Cardiac fibroblast (primary cell): Measurements from ENCODE around the gene VGF.

Source experiments
- DNase-seq, 2 donors: peaks; one replicate each; pipeline versions ENCODE4 v3.0.0 to v3.0.0-alpha.2; 2010; ENCODE audit warnings: low read depth in 2 of 2
- H3K4me3 ChIP-seq, 2 donors: replicated peaks in 1 of 2; 1 replicate in 1 of 2; 2 replicates in 1 of 2; pipeline ENCODE4 v1.5.1; 2011; ENCODE audit warnings: low read depth in 2 of 2, low read length in 2 of 2, mild to moderate bottlenecking in 2 of 2, moderate library complexity in 1 of 2
- TF ChIP-seq, protein P1 (sequence below): IDR thresholded peaks from one replicate; pipeline ENCODE4 v1.5.1; 2011; ENCODE audit warnings: low read depth, mild to moderate bottlenecking, low read length, inconsistent platforms

Gene VGF

DNA sequence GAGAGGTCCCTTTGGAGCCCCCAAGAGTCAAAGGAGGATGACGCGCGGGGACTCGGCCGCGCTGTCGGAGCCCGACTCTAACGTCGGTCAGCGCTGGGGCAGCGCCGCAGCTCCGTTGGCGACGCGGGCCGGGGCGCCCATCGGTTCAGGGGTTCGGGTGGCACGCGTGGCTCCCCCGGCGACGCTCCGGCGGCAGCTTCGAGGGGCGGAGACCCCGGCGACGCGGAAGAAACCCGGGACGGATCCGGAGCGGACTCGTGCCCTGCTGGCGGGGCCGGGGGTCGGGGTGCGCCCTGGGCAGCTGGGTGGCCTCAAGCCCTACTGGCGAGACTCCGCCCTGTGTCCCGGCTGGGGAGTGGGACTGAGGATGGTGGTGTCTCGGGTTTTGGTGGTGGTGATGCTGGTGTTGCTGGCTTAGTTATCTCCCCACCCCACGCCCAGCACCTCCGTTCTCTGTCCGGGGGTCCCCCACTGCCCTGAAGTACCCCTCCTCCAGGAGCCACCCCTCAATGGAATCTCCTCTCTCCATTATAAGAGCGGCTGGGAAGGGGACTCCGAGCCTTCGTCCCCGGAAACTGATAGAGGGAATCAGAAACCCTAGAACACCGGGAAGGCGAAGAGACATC lies 14.9 kb upstream of the VGF start, which contains the start of gene NAT16:
TSS of gene NAT16 (minus strand) at position 164 of the 626 bp plus-strand sequence. CDS start 5,486 bp downstream, outside the sequence.
- no peak for DNase-seq
- TF ChIP-seq, protein P1, sequence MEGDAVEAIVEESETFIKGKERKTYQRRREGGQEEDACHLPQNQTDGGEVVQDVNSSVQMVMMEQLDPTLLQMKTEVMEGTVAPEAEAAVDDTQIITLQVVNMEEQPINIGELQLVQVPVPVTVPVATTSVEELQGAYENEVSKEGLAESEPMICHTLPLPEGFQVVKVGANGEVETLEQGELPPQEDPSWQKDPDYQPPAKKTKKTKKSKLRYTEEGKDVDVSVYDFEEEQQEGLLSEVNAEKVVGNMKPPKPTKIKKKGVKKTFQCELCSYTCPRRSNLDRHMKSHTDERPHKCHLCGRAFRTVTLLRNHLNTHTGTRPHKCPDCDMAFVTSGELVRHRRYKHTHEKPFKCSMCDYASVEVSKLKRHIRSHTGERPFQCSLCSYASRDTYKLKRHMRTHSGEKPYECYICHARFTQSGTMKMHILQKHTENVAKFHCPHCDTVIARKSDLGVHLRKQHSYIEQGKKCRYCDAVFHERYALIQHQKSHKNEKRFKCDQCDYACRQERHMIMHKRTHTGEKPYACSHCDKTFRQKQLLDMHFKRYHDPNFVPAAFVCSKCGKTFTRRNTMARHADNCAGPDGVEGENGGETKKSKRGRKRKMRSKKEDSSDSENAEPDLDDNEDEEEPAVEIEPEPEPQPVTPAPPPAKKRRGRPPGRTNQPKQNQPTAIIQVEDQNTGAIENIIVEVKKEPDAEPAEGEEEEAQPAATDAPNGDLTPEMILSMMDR, result no peak
- no peak within 1 kb of the TSS for H3K4me3 ChIP-seq

DNA sequence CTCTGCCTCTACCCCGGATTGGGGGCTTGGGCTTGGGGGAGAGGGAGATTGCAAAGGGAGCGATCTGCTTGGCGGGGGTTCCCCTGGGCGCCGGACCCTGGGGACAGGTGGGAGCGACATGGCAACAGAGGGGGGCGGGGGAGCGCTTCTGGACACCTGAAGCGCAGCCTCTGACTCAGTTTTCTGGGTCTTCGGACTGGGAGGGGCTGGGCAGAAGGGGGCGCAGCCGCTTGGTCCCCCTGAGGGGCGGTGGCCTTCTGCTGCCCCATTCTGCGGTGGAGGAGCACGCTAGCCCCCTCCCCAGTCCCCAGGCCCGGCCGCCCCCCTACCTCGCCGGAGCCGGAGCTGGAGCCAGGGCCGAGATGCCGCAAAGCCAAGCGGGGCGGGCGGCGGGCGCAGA lies 14.3 kb upstream of the VGF start:
- DNase-seq, result no peak
- TF ChIP-seq, protein P1, result no peak
- H3K4me3 ChIP-seq, result no peak overlapping the region

DNA sequence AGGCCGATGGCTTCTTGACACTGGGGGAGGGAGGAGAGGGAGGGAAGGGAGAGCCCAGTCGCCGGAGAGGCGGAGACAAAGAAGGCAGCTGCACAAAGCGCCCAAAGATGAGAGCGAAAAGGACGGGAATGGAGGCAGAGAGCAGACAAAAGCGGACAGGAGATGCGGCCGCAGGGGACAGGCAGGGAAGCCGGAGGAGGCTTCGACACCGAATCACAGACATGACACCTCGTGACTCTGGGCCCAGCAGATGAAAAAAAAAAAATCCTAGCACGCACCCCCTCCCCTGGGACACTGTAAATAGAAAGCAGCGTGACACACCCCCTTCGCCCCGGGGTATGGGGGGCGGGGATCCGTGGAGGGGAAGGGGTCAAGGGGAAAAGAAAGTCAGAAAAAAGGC lies 13.7 kb upstream of the VGF start:
- DNase-seq, result no peak
- no peak overlapping the region for H3K4me3 ChIP-seq

DNA sequence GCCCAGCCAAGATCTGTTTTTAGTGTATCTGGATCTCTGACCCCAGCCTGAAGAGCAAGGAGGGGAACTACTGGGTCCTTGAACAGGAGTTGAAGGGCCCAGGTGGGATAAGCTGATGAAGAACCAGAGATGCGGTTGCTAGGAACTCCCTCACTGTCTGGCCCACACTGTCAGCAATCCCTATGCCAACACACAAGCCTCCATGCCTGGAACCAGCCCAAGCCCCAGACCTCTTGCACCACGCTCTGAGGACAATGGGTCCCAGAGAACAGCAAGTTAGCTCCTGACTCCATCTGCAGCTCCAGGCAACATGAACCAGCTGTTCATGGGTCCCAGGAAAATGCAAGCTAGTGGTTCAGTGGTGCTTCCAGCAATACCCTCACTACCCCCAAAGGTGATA lies 12.3 kb upstream of the VGF start:
- TF ChIP-seq, protein P1, result no peak
- no peak overlapping the region for H3K4me3 ChIP-seq
- peak; percentile 33 to 56 for DNase-seq

More for the DNA sequence above, 13.7 kb upstream of the VGF start:
- TF ChIP-seq, protein P1, result no peak

DNA sequence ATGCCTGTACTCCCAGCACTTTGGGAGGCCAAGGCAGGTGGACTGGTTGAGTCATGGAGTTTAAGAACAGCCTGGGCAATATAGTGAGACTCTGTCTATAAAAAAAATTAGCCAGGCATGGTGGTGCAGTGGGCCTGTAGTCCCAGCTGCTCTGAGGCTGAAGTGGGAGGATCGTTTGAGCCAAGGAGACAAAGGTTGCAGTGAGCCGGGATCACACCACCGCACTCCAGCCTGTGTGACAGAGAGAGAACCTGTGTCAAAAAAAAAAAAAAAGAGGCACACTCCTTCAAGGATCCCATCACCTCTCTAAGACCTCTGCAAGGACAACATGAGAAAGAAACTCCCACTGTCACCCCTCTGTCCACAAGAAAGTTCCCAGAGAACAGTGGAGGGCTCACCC lies 10.3 kb upstream of the VGF start:
- TF ChIP-seq, protein P1, result no peak

DNA sequence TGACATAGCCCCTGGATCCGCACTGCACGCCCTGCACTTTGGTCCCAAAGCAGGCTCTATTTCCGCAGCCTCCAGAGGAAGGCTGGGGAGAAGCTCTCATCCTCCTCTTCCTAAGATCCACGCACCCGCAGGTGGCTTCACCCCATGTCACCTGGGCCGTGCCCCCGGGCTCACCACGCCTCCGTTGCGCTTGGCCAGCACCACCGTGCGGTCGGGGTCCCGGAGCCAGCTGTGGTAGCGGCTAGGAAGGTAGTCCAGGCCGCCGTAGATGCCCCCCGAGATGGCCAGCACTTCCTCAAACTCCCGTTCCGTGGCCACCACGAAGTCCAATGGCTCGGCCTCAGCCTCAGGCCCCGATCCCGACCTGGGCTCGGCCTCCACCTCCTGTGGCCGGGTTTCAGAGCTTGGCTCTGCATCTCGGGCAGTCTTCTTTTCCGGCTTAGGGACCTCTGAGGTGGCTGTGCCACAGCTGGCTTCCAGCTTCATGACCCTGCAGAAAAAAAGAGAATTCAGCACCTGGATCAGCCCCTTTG lies 9.0 kb upstream of the VGF start:
- H3K4me3 ChIP-seq, result no peak overlapping the region
- TF ChIP-seq, protein P1, result no peak
- no peak for DNase-seq

More for the DNA sequence above, 10.3 kb upstream of the VGF start:
- H3K4me3 ChIP-seq, result no peak overlapping the region
- DNase-seq, result no peak
